ENCODE results near the gene TMEM207.

The TMEM207 gene

GRCh38 chr3:190449801-190450200 lies at the start of gene TMEM207:
TSS of gene TMEM207 (minus strand) at chr3:190449901. CDS start at chr3:190449809, 92 bp downstream.
- H3K27ac Mint-ChIP-seq (ENCODE audit: low read depth), result no peak within 1 kb of the TSS
- peaks cover 6% of the 10 kb centered on the region for H3K4me1 Mint-ChIP-seq
- ATAC-seq (replicated peaks; ENCODE audit: extremely low read depth, poor library complexity, severe bottlenecking), result no peak
- peaks cover 1% of the 10 kb centered on the region for H3K36me3 Mint-ChIP-seq (ENCODE audit: insufficient read depth)
- DNase-seq (ENCODE audit: low spot score in 2 of 2), result no peak
- H3K9me3 Mint-ChIP-seq, result no peaks in the 10 kb centered on the region
- H3K4me3 Mint-ChIP-seq, result no peak within 1 kb of the TSS
- peaks cover 11% of the 10 kb centered on the region for H3K27me3 Mint-ChIP-seq

GRCh38 chr3:190499122-190499521 lies 49.4 kb upstream of the TMEM207 start:
- no peak overlapping the region for H3K27ac Mint-ChIP-seq (ENCODE audit: low read depth)
- no peaks in the 10 kb centered on the region for H3K36me3 Mint-ChIP-seq (ENCODE audit: insufficient read depth)
- H3K27me3 Mint-ChIP-seq, result peaks cover 93% of the 10 kb centered on the region
- H3K4me3 Mint-ChIP-seq, result no peak overlapping the region
- ATAC-seq (replicated peaks; ENCODE audit: extremely low read depth, poor library complexity, severe bottlenecking) (no peak), DNase-seq (ENCODE audit: low spot score in 2 of 2) (no peak)
- no peaks in the 10 kb centered on the region for H3K9me3 Mint-ChIP-seq
- H3K4me1 Mint-ChIP-seq, result no peaks in the 10 kb centered on the region

GRCh38 chr3:190498293-190498692 lies 48.6 kb upstream of the TMEM207 start:
- H3K36me3 Mint-ChIP-seq (ENCODE audit: insufficient read depth), result no peaks in the 10 kb centered on the region
- DNase-seq (ENCODE audit: low spot score in 2 of 2) (no peak), ATAC-seq (replicated peaks; ENCODE audit: extremely low read depth, poor library complexity, severe bottlenecking) (no peak)
- peaks cover 93% of the 10 kb centered on the region for H3K27me3 Mint-ChIP-seq
- no peaks in the 10 kb centered on the region for H3K9me3 Mint-ChIP-seq
- no peaks in the 10 kb centered on the region for H3K4me1 Mint-ChIP-seq
- no peak overlapping the region for H3K4me3 Mint-ChIP-seq
- H3K27ac Mint-ChIP-seq (ENCODE audit: low read depth), result no peak overlapping the region

- no peaks in the 10 kb centered on the region for H3K4me1 Mint-ChIP-seq
- H3K27ac Mint-ChIP-seq (ENCODE audit: low read depth), result no peak overlapping the region
- DNase-seq (ENCODE audit: low spot score in 2 of 2) (no peak), ATAC-seq (replicated peaks; ENCODE audit: extremely low read depth, poor library complexity, severe bottlenecking) (no peak)
- H3K9me3 Mint-ChIP-seq, result no peaks in the 10 kb centered on the region
- no peak overlapping the region for H3K4me3 Mint-ChIP-seq
- H3K27me3 Mint-ChIP-seq, result peaks cover 93% of the 10 kb centered on the region
- H3K36me3 Mint-ChIP-seq (ENCODE audit: insufficient read depth), result no peaks in the 10 kb centered on the region
Observed at GRCh38 chr3:190497811-190498210, 48.1 kb upstream of the TMEM207 start.

GRCh38 chr3:190496859-190497258 lies 47.2 kb upstream of the TMEM207 start:
- no peaks in the 10 kb centered on the region for H3K36me3 Mint-ChIP-seq (ENCODE audit: insufficient read depth)
- H3K4me1 Mint-ChIP-seq, result no peaks in the 10 kb centered on the region
- ATAC-seq (replicated peaks; ENCODE audit: extremely low read depth, poor library complexity, severe bottlenecking) (no peak), DNase-seq (ENCODE audit: low spot score in 2 of 2) (no peak)
- peaks cover 93% of the 10 kb centered on the region for H3K27me3 Mint-ChIP-seq
- H3K9me3 Mint-ChIP-seq, result no peaks in the 10 kb centered on the region
- H3K27ac Mint-ChIP-seq (ENCODE audit: low read depth), result no peak overlapping the region
- no peak overlapping the region for H3K4me3 Mint-ChIP-seq

GRCh38 chr3:190495796-190496195 lies 46.1 kb upstream of the TMEM207 start:
- Mint-ChIP-seq H3K36me3 (ENCODE audit: insufficient read depth) (no peaks in the 10 kb centered on the region), H3K9me3 (no peaks in the 10 kb centered on the region), H3K27me3 (peaks cover 93% of the 10 kb centered on the region), H3K4me1 (no peaks in the 10 kb centered on the region), H3K27ac (ENCODE audit: low read depth) (no peak overlapping the region), H3K4me3 (no peak overlapping the region)
- ATAC-seq (replicated peaks; ENCODE audit: extremely low read depth, poor library complexity, severe bottlenecking), result no peak
- no peak for DNase-seq (ENCODE audit: low spot score in 2 of 2)

GRCh38 chr3:190495354-190495753 lies 45.7 kb upstream of the TMEM207 start:
- no peaks in the 10 kb centered on the region for H3K36me3 Mint-ChIP-seq (ENCODE audit: insufficient read depth)
- no peak overlapping the region for H3K4me3 Mint-ChIP-seq
- no peaks in the 10 kb centered on the region for H3K9me3 Mint-ChIP-seq
- H3K27me3 Mint-ChIP-seq, result peaks cover 92% of the 10 kb centered on the region
- H3K4me1 Mint-ChIP-seq, result no peaks in the 10 kb centered on the region
- ATAC-seq (replicated peaks; ENCODE audit: extremely low read depth, poor library complexity, severe bottlenecking) (no peak), DNase-seq (ENCODE audit: low spot score in 2 of 2) (no peak)
- H3K27ac Mint-ChIP-seq (ENCODE audit: low read depth), result no peak overlapping the region

- peaks cover 93% of the 10 kb centered on the region for H3K27me3 Mint-ChIP-seq
- no peaks in the 10 kb centered on the region for H3K9me3 Mint-ChIP-seq
- ATAC-seq (replicated peaks; ENCODE audit: extremely low read depth, poor library complexity, severe bottlenecking) (no peak), DNase-seq (ENCODE audit: low spot score in 2 of 2) (no peak)
- H3K4me3 Mint-ChIP-seq, result no peak overlapping the region
- no peak overlapping the region for H3K27ac Mint-ChIP-seq (ENCODE audit: low read depth)
- no peaks in the 10 kb centered on the region for H3K36me3 Mint-ChIP-seq (ENCODE audit: insufficient read depth)
- no peaks in the 10 kb centered on the region for H3K4me1 Mint-ChIP-seq
Observed at GRCh38 chr3:190494907-190495306, 45.2 kb upstream of the TMEM207 start.

GRCh38 chr3:190492966-190493365 lies 43.3 kb upstream of the TMEM207 start:
- Mint-ChIP-seq H3K4me1 (no peaks in the 10 kb centered on the region), H3K4me3 (no peak overlapping the region), H3K27ac (ENCODE audit: low read depth) (no peak overlapping the region), H3K9me3 (no peaks in the 10 kb centered on the region), H3K27me3 (peaks cover 93% of the 10 kb centered on the region), H3K36me3 (ENCODE audit: insufficient read depth) (no peaks in the 10 kb centered on the region)
- ATAC-seq (replicated peaks; ENCODE audit: extremely low read depth, poor library complexity, severe bottlenecking) (no peak), DNase-seq (ENCODE audit: low spot score in 2 of 2) (no peak)

- Mint-ChIP-seq H3K27ac (ENCODE audit: low read depth) (no peak overlapping the region), H3K27me3 (peaks cover 94% of the 10 kb centered on the region), H3K36me3 (ENCODE audit: insufficient read depth) (no peaks in the 10 kb centered on the region), H3K9me3 (no peaks in the 10 kb centered on the region), H3K4me1 (no peaks in the 10 kb centered on the region), H3K4me3 (no peak overlapping the region)
- ATAC-seq (replicated peaks; ENCODE audit: extremely low read depth, poor library complexity, severe bottlenecking), result no peak
- DNase-seq (ENCODE audit: low spot score in 2 of 2), result no peak
Observed at GRCh38 chr3:190492129-190492528, 42.4 kb upstream of the TMEM207 start.

GRCh38 chr3:190491533-190492054 lies 41.9 kb upstream of the TMEM207 start:
- no peaks in the 10 kb centered on the region for H3K36me3 Mint-ChIP-seq (ENCODE audit: insufficient read depth)
- peaks cover 89% of the 10 kb centered on the region for H3K27me3 Mint-ChIP-seq
- H3K4me1 Mint-ChIP-seq, result no peaks in the 10 kb centered on the region
- no peak overlapping the region for H3K27ac Mint-ChIP-seq (ENCODE audit: low read depth)
- ATAC-seq (replicated peaks; ENCODE audit: extremely low read depth, poor library complexity, severe bottlenecking) (no peak), DNase-seq (ENCODE audit: low spot score in 2 of 2) (no peak)
- H3K9me3 Mint-ChIP-seq, result no peaks in the 10 kb centered on the region
- H3K4me3 Mint-ChIP-seq, result no peak overlapping the region

- Mint-ChIP-seq H3K4me3 (no peak overlapping the region), H3K36me3 (ENCODE audit: insufficient read depth) (no peaks in the 10 kb centered on the region), H3K4me1 (no peaks in the 10 kb centered on the region), H3K27me3 (peaks cover 45% of the 10 kb centered on the region), H3K27ac (ENCODE audit: low read depth) (no peak overlapping the region), H3K9me3 (no peaks in the 10 kb centered on the region)
- DNase-seq (ENCODE audit: low spot score in 2 of 2), result no peak
- ATAC-seq (replicated peaks; ENCODE audit: extremely low read depth, poor library complexity, severe bottlenecking), result no peak
Observed at GRCh38 chr3:190486908-190487607, 37.4 kb upstream of the TMEM207 start.

GRCh38 chr3:190486533-190486864 lies 36.8 kb upstream of the TMEM207 start:
- Mint-ChIP-seq H3K27ac (ENCODE audit: low read depth) (no peak overlapping the region), H3K36me3 (ENCODE audit: insufficient read depth) (no peaks in the 10 kb centered on the region), H3K4me3 (no peak overlapping the region), H3K9me3 (no peaks in the 10 kb centered on the region), H3K27me3 (peaks cover 40% of the 10 kb centered on the region), H3K4me1 (no peaks in the 10 kb centered on the region)
- no peak for DNase-seq (ENCODE audit: low spot score in 2 of 2)
- no peak for ATAC-seq (replicated peaks; ENCODE audit: extremely low read depth, poor library complexity, severe bottlenecking)
